Measurements from ENCODE around the gene SYT15.

DNA sequence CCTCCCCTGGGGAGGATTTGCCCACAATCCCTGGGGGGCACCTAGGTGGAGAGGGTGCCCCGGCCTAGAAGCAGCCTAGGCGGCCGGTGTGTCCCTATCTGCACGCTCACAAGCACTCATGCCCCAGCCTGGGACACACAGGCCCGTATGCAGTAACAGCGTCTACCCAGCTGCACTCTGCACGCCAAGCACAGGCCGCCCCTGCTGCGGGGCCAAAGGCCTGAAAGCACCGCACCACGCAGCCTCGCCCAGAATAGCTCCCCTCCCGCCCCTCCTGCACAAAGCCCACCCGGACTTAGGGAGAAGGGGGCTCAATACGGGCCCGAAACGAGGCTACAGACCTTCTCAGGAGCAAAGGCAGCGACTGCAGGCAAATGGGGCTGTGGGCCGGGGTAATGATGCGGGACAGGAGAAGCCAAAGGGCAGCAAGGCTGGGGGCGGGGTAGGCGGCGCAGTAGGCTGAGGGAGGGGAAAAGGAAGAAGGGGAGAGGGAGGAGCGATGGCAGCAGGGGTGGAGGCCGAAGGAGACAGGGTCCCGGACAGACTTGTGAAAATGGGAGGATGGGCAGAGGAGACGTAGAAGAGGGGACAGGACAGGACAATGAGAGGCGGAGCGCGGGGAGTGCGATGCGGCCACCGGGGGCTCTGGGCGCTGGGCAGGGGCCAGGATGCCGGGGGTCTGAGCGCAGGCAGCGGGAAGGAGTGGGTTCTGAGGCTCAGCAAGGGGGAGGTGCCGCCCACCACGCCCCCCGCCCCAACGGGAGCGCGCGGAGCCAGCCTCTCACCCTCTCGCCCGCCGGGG, 23.0 kb upstream of the SYT15 start:
- TF ChIP-seq RFX5 (IDR thresholded peaks at IDR 0.05; ENCODE audit: low read depth, low read length) (no peak), CTCF (conservative IDR thresholded peaks at IDR 0.05; ENCODE audit: low read depth, low read length) (no peak), POLR2A (IDR thresholded peaks at IDR 0.05; ENCODE audit: low read depth, low read length) (no peak), RAD21 (IDR thresholded peaks at IDR 0.05; ENCODE audit: low read length) (no peak), CEBPB (IDR thresholded peaks at IDR 0.05; ENCODE audit: low read depth, low read length) (no peak), SMC3 (IDR thresholded peaks at IDR 0.05; ENCODE audit: low read depth, low read length) (no peak), MAZ (IDR thresholded peaks at IDR 0.05; ENCODE audit: borderline replicate concordance, low read depth, low read length) (no peak), USF2 (IDR thresholded peaks at IDR 0.05; ENCODE audit: low read depth, low read length) (no peak), MAFK (IDR thresholded peaks at IDR 0.05; ENCODE audit: low read depth, low read length) (no peak), FOS (IDR thresholded peaks at IDR 0.05; ENCODE audit: low read depth, low read length) (no peak), NFE2L2 (IDR thresholded peaks at IDR 0.05; ENCODE audit: low read depth, low read length) (no peak), RCOR1 (IDR thresholded peaks at IDR 0.05; ENCODE audit: insufficient replicate concordance, low read length) (no peak), BHLHE40 (IDR thresholded peaks at IDR 0.05; ENCODE audit: low read depth, low read length) (no peak)
- TF ChIP-seq, protein P1, sequence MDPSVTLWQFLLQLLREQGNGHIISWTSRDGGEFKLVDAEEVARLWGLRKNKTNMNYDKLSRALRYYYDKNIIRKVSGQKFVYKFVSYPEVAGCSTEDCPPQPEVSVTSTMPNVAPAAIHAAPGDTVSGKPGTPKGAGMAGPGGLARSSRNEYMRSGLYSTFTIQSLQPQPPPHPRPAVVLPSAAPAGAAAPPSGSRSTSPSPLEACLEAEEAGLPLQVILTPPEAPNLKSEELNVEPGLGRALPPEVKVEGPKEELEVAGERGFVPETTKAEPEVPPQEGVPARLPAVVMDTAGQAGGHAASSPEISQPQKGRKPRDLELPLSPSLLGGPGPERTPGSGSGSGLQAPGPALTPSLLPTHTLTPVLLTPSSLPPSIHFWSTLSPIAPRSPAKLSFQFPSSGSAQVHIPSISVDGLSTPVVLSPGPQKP (IDR thresholded peaks at IDR 0.05; ENCODE audit: borderline replicate concordance, low read depth, low read length): no peak

Measured in IMR-90 (cell line).